IPS DF 19.7 (cell line): ENCODE measurements around the gene ANO4.
"Not testable (repeated sequence)": the region's sequence is repeated elsewhere in the genome, so short reads cannot be mapped to it uniquely, and the experiment has no call there.

Source experiments
- DNase-seq: peaks from one replicate; pipeline ENCODE4 v3.0.0-alpha.2; 2013; ENCODE audit warnings: low read depth, low spot score

ANO4 gene

GRCh38 chr12:101042211-101042610, 247.6 kb downstream of the ANO4 start:
- DNase-seq, result no peak

GRCh38 chr12:101044512-101045059, 250.0 kb downstream of the ANO4 start:
- no peak for DNase-seq

- DNase-seq, result no peak
These were observed 251.2 kb downstream of the ANO4 start for GRCh38 chr12:101045486-101046464.

- DNase-seq, result no peak
These were observed 253.1 kb downstream of the ANO4 start for GRCh38 chr12:101047652-101048051.

GRCh38 chr12:101050631-101051030, 256.1 kb downstream of the ANO4 start:
- no peak for DNase-seq

- no peak for DNase-seq
These were observed 256.6 kb downstream of the ANO4 start for GRCh38 chr12:101051151-101051550.

GRCh38 chr12:101051901-101052550, 257.4 kb downstream of the ANO4 start:
- DNase-seq, result no peak

- no peak for DNase-seq
These were observed 258.6 kb downstream of the ANO4 start for GRCh38 chr12:101053203-101053602.

- no peak for DNase-seq
These were observed 261.4 kb downstream of the ANO4 start for GRCh38 chr12:101055940-101056339.

GRCh38 chr12:101062508-101062907, 267.9 kb downstream of the ANO4 start:
- not testable (repeated sequence) for DNase-seq

GRCh38 chr12:101064721-101065120, 270.1 kb downstream of the ANO4 start:
- DNase-seq, result no peak

GRCh38 chr12:101066489-101066888, 271.9 kb downstream of the ANO4 start:
- DNase-seq, result no peak

GRCh38 chr12:101068402-101068801, 273.8 kb downstream of the ANO4 start:
- DNase-seq, result no peak

- no peak for DNase-seq
These were observed 274.3 kb downstream of the ANO4 start for GRCh38 chr12:101068836-101069235.

- no peak for DNase-seq
These were observed 280.5 kb downstream of the ANO4 start for GRCh38 chr12:101074940-101075680.

GRCh38 chr12:101076921-101077320, 282.3 kb downstream of the ANO4 start:
- DNase-seq, result no peak

- no peak for DNase-seq
These were observed 283.4 kb downstream of the ANO4 start for GRCh38 chr12:101077791-101078528.

- no peak for DNase-seq
These were observed 284.1 kb downstream of the ANO4 start for GRCh38 chr12:101078536-101079285.

GRCh38 chr12:101082706-101083105, 288.1 kb downstream of the ANO4 start:
- DNase-seq, result no peak

GRCh38 chr12:101086490-101087135, 292.0 kb downstream of the ANO4 start:
- no peak for DNase-seq
